ENCODE measurements around the gene PRKAR1B.

PRKAR1B gene

GRCh38 chr7:503575-504111, 223.4 kb downstream of the PRKAR1B start:
- DNase-seq, result no peak

GRCh38 chr7:502296-502695, 224.8 kb downstream of the PRKAR1B start:
- no peak for DNase-seq

GRCh38 chr7:501526-501925, 225.6 kb downstream of the PRKAR1B start:
- no peak for DNase-seq

- DNase-seq, result no peak
Observed at GRCh38 chr7:500521-501420, 226.3 kb downstream of the PRKAR1B start.

GRCh38 chr7:499853-500485, 227.1 kb downstream of the PRKAR1B start:
- DNase-seq, result no peak

All from fibroblast of upper back skin (primary cell).